ENCODE measurements around the gene ABAT.

DNA sequence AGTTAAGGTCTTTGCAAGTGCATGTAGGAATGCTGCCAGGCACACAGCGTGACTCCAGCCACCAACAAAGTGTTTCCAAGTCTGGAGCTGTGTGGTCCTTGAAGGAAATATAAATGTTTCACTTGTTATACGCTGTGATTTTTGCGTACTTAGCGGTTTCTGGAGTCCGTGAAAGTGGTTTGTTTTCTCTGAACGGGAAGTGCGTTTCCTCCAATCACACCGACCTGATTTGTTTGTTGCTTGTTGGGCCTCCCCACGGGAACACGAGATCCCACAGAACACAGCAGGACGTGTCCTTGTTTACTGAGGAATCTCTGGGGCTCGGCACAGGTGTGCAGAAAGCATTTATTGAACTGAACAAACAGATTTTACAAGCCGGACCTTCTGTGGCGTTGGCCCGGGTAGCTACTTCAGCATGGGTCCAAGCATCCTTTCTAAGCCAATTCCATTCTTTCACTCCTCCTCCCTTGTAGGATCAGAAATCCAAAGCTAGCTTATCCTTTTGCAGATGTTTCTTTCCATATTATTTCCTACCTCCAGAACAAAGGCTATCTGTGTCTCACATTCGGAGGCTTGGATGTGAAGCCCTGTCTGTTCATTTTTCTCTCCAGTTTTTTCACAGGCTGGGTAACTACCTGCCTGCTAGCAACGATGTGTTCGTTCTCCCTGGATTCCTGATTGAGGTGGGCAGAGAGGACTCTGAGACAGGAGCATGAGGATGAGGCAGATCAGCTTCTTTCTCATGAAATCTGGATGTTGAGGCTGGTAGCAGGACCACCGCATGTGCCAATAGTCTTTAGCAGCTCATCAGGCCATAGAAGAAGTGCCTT, 44.6 kb downstream of the ABAT start:
- TF ChIP-seq, protein P1, sequence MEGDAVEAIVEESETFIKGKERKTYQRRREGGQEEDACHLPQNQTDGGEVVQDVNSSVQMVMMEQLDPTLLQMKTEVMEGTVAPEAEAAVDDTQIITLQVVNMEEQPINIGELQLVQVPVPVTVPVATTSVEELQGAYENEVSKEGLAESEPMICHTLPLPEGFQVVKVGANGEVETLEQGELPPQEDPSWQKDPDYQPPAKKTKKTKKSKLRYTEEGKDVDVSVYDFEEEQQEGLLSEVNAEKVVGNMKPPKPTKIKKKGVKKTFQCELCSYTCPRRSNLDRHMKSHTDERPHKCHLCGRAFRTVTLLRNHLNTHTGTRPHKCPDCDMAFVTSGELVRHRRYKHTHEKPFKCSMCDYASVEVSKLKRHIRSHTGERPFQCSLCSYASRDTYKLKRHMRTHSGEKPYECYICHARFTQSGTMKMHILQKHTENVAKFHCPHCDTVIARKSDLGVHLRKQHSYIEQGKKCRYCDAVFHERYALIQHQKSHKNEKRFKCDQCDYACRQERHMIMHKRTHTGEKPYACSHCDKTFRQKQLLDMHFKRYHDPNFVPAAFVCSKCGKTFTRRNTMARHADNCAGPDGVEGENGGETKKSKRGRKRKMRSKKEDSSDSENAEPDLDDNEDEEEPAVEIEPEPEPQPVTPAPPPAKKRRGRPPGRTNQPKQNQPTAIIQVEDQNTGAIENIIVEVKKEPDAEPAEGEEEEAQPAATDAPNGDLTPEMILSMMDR (IDR thresholded peaks at IDR 0.05 in 4 of 5, conservative IDR thresholded peaks at IDR 0.05 in 1 of 5): no peak
- no peak for TF ChIP-seq POLR2A (IDR thresholded peaks at IDR 0.05)

Measured in gastrocnemius medialis (tissue), 4 donors.